ENCODE results near the gene CHPT1.

Gene CHPT1

DNA sequence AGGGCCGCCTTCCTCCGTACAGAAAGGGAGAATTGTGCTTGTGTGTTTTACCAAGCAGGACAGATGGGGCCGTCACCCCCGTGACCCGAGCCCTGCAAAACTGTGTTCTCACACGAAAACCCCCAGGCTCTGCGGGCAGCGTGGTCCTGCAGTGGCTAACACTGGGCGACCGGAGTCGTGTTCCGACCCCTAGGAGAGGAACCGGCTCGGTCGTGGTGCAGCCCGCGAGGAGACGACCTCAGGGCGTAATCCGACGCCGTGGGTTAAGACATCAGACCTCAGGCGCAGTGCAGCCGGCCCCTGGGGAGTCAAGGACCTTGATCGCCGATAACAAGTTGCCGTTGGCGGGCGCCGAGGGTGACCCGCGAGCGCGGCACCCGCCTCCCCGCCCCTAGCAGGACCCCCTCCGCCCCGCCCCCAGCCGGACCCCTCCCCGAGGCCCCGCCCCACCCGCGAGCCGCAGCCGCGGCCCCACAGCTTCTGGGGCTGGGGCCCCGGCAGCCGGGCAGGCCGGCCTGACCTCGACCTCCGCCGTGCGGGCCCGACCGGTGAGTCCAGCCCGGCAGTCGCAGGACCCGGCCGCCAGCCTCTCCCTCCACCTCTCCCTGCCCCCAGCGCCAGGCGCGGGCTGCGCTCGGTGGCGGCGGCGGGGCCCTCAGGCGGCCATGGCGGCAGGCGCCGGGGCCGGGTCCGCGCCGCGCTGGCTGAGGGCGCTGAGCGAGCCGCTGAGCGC lies at the start of gene CHPT1:
Gene CHPT1 (plus strand): TSS at position 444 of the 733 bp plus-strand sequence. CDS start 222 bp downstream, at position 666.
- TF ChIP-seq GATA2 (IDR thresholded peaks at IDR 0.05; ENCODE audit: low read depth, low read length) (peak; percentile 31; the same call in 1 of the 2 replicates), GATA3 (IDR thresholded peaks at IDR 0.05; ENCODE audit: low read depth, low read length) (no peak)

DNA sequence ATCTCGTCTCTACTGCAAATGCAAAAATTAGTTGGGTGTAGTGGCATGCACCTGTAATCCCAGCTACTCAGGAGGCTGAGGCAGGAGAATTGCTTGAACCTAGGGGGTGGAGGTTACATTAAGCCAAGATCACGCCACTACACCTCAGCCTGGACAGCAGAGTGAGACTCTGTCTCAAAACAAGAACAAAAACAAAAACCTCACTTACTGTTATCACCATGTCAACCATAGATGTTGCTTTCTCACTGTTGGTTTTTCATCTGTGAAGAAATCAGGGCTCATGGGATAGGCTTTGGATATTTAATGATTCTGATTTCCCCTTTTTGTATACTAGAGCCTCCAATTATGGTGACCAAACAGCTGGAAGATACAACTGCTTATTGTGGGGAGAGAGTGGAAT lies 49.7 kb upstream of the CHPT1 start:
- TF ChIP-seq GATA2 (IDR thresholded peaks at IDR 0.05; ENCODE audit: low read depth, low read length) (no peak), GATA3 (IDR thresholded peaks at IDR 0.05; ENCODE audit: low read depth, low read length) (no peak)

DNA sequence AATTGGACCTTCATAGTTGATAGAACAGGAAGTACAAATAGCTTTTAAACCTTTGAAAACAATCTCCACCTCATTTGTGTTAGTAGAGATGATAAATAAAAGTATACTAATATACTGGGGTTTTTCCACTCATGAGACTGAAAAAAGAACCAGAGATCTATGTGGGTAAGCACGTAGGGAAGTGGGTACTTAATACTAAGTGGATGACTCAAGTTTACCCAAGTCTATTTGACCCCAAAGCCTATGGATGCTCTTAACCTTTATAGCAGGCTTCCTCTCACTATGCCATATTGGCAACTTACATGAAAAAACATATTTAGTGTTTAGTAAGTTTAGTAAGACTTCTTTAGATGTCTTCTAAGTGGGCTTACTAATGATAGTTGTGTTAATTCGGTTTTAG lies 49.2 kb upstream of the CHPT1 start:
- TF ChIP-seq GATA3 (IDR thresholded peaks at IDR 0.05; ENCODE audit: low read depth, low read length) (no peak), GATA2 (IDR thresholded peaks at IDR 0.05; ENCODE audit: low read depth, low read length) (no peak)

DNA sequence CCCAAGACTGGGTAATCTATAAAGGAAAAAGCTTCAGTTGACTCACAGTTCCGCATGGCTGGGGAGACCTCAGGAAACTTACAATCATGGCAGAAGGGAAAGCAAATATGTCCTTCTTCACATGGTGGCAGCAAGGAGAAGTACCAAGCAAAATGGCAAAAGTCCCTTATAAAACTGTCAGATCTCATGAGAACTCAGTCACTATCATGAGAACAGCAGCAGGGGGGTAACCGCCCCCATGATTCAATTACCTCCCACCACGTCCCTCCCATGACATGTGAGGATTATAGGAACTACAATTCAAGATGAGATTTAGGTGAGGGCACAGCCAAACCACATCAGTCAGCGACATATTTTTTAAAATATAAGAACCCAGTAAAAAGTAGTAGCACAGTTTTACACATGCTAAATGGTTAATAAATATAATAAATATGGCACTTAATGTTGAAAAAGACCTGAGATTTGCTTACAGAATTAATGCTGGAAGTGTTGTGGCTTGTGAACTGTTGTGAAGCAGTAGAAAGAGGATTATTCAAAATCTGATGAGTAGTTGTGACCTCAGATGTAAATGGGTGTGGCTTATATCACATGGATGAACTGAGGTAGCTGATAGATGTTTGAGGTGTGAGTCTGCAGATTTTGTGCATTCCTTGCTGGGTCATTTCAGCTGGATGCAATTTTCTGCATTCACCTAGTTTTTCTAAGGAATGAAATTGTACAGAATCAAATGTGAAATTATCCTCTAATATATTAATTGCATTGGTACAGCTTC lies 46.9 kb upstream of the CHPT1 start:
- TF ChIP-seq GATA2 (IDR thresholded peaks at IDR 0.05; ENCODE audit: low read depth, low read length) (no peak), GATA3 (IDR thresholded peaks at IDR 0.05; ENCODE audit: low read depth, low read length) (no peak)

DNA sequence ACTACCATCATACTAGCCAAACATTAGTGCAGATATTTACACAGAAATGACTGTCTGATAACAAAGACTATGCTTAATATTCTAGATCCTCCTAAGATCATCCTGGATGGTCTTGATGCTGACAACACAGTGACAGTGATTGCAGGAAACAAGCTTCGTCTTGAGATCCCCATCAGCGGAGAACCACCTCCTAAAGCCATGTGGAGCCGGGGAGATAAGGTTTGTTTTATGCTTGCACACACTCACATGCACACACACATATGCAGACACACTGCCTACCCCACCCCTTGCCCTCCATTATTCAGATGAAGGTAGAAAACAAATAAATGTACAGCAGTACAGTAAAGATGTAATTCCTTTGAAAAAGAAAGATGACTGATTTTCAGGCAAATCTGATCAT lies 44.4 kb upstream of the CHPT1 start:
- TF ChIP-seq GATA2 (IDR thresholded peaks at IDR 0.05; ENCODE audit: low read depth, low read length) (no peak), GATA3 (IDR thresholded peaks at IDR 0.05; ENCODE audit: low read depth, low read length) (no peak)

DNA sequence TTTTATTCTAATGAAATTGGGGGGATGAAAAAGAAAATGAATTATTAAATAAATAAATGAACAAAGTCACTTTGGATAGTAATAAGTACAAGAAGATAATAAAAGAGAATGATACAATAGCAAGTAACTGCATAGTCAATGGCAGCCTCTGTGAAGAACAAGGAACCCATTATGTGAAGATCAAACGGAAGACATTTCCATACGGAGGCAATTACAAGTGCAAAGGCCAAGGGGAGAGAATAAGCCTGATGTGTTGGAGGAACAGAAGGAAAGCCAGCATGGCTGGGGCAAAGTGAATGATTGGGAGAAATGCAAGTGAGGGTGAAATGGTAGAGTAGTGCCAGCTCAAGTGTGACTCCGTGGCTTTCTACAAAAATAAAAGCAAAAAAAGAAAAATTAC lies 43.9 kb upstream of the CHPT1 start:
- TF ChIP-seq GATA2 (IDR thresholded peaks at IDR 0.05; ENCODE audit: low read depth, low read length) (no peak), GATA3 (IDR thresholded peaks at IDR 0.05; ENCODE audit: low read depth, low read length) (no peak)

DNA sequence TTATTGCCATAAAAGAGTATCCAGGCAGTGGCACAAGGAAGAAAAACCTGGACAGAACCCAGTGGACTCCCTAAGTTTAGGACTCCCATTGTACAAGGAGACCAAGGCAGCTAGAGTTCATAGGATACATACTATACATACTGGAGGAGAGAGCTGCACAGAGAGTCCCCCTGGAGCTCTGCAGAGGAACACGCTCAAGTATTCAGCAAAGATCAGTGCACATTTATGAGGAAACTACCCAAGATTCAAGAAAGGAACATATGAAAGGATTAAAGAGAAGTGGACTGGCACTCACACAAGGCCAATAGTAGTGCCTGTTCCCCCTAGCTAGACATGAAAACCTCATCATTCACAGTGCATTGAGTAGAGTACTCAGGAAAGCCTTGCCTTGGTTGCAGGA lies 43.0 kb upstream of the CHPT1 start:
- TF ChIP-seq GATA3 (IDR thresholded peaks at IDR 0.05; ENCODE audit: low read depth, low read length): no peak
- no peak for TF ChIP-seq GATA2 (IDR thresholded peaks at IDR 0.05; ENCODE audit: low read depth, low read length)

DNA sequence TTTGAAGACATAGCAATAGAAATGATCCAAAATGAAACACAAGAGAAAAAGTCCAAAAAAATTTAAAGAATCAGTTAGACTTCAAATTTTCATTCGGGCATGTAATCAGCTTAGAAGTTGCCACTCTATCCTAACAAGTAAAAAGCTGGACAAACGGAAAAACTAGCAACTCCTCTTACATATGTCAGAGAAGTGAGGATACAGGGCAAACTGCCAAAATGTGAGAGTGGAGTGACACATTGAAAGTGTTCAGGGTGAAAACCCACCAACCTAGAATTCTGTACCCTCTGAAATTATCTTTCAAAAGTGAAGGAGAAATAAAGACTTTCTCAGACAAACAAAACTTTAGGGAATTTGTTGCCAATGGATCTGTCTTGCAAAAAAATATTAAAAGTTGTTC lies 42.0 kb upstream of the CHPT1 start:
- TF ChIP-seq GATA3 (IDR thresholded peaks at IDR 0.05; ENCODE audit: low read depth, low read length) (no peak), GATA2 (IDR thresholded peaks at IDR 0.05; ENCODE audit: low read depth, low read length) (no peak)

DNA sequence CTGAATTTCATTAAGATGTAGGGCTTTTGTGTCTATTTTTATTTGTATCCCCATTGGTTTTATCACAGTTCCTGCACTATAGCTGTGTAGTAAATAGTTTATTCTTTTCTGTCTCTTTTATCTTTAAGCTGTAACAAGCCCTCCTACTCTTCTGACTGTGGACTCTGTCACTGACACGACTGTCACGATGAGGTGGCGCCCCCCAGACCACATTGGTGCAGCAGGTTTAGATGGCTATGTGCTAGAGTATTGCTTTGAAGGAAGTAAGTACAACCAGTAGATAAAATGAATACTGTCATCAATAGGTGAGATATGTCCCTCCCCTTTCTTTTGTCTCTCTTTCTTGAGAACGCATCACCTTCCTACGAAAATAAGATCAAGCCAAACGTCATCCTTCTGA lies 34.1 kb upstream of the CHPT1 start:
- TF ChIP-seq GATA3 (IDR thresholded peaks at IDR 0.05; ENCODE audit: low read depth, low read length) (no peak), GATA2 (IDR thresholded peaks at IDR 0.05; ENCODE audit: low read depth, low read length) (no peak)

DNA sequence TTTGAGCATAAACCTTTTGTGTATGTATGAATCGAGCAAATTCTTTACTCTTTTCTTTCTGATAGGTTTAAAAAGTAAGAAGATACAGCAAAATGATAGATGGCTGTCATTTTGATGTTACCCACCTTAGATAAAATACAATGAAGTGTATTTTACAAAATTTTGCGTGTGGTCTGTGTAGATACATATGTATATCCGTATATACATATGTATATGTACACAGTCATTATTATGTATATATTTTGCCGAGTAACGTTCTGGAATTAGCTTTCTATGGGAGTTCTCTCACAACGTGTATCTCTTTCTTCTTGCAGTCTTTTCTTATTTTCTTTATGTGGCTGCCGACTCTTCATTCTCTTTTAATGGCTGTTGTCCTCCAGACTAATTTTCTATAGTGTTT lies 32.4 kb upstream of the CHPT1 start:
- TF ChIP-seq GATA3 (IDR thresholded peaks at IDR 0.05; ENCODE audit: low read depth, low read length): no peak
- no peak for TF ChIP-seq GATA2 (IDR thresholded peaks at IDR 0.05; ENCODE audit: low read depth, low read length)

DNA sequence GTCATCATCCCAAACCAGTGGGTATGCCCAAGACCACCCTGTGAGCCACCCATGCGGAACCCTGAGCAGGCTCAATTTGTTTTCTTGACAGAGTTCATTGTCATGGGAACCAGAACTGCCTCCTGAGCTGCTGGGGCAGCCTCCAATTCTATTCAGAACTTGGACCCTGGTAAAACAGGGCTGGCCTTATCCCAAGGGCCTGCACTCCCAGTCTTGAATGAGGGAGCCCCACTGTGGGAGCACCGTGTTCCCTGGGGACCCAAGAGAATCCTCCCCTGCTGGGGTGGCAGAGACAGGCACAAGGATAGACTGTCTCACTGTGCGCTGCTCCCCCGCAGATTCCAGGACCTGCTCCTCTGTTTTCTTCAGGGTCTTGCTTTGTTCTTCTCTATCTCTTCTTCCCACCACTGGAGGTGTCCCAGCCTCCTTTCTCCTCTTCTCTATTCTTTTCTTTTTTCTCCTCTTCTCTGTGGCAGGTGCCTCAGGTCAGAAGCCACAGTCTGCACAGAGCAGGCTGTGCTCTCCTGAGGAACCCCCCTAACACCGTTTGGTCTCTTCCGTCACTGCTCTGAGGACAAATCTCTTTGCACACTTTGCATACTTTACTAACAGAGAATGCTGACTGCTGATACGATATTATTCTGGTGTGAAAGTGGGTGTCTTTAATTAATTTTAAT lies 31.2 kb upstream of the CHPT1 start:
- TF ChIP-seq GATA2 (IDR thresholded peaks at IDR 0.05; ENCODE audit: low read depth, low read length): no peak
- no peak for TF ChIP-seq GATA3 (IDR thresholded peaks at IDR 0.05; ENCODE audit: low read depth, low read length)

DNA sequence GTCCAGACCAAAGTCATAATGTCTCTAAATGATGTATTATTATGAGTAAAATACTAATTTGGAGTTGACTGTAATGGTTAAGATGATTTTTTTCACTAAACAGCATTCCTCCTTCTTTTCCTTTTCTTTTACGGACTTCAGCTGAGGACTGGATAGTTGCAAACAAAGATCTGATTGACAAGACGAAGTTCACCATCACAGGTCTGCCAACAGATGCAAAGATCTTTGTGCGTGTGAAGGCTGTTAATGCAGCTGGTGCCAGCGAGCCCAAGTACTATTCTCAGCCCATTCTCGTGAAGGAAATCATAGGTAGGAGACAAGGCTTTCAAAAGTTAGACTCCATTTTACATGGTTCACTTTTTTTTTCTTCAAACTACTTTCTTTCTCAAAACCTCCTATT lies 29.8 kb upstream of the CHPT1 start:
- no peak for TF ChIP-seq GATA3 (IDR thresholded peaks at IDR 0.05; ENCODE audit: low read depth, low read length)
- TF ChIP-seq GATA2 (IDR thresholded peaks at IDR 0.05; ENCODE audit: low read depth, low read length): no peak

DNA sequence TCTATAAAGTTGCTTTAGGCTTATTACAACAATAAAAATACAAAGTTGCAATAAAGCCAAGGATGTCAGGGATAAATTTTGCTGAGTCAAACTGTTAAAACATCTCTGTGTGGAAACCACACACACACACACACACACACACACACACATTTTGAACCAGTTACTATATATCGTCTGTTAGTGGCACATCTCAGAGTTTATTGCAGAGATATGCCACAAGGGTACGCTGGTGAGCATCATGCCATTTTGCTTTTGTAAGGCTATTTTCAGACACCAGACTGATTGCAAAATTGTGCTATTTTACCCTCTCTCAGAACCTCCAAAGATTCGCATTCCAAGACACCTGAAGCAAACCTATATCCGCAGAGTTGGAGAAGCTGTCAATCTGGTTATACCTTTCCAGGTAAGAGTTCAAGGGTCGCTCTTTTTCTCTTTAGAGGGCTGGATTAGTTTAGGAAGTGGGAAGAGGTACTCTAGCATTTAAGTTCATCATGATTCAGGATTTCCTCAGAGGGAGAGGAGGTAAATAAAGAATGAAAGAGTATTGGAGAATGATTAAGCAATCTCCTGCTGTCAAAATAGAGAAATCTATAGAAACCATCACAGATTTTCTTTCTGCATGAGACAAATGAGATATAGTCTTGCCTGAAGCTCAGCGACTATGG lies 27.3 kb upstream of the CHPT1 start:
- TF ChIP-seq GATA2 (IDR thresholded peaks at IDR 0.05; ENCODE audit: low read depth, low read length) (no peak), GATA3 (IDR thresholded peaks at IDR 0.05; ENCODE audit: low read depth, low read length) (no peak)

DNA sequence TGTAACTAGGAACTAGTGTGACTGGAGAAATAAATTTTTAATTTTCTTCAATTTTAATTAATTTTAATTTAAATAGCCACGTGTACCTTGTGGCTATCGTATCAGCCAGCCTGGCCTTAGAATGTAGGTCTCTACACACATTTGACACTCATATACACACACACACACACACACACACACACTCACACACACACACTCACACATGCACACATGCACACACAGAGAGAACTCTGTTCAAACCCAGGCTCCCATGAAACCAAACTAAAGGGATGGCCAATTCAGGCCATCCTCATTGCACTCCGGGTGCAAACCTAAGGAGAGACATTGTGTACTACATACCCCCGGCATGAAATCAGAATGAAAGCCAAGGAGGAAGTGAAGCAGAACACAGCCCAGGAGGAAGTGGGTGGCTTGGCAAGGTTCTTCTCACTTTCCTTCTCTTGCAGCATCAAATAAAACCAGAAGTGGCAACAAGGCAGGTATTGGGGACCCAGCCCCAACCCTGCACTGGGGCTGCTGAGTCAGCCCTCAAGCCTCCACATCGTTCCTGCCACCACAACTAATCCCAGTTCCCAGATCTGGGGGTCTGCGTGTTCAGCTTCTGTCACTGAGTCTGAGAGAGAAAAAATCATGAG lies 26.2 kb upstream of the CHPT1 start:
- TF ChIP-seq GATA2 (IDR thresholded peaks at IDR 0.05; ENCODE audit: low read depth, low read length) (no peak), GATA3 (IDR thresholded peaks at IDR 0.05; ENCODE audit: low read depth, low read length) (no peak)

All from SH-SY5Y (cell line).